WTC11 (cell line): Measurements from ENCODE around the gene CTIF. TPM values are rescaled to one million over a fixed set of nuclear protein-coding genes. Genes with fewer than 3 reads are reported as not detected.

Experiments used
- ATAC-seq: fragments of 200-7000 bp; cut with Tn5 transposase; 2 replicates; pipeline ENCODE4 v1.10.0; 2021; ENCODE audit warnings: mild to moderate bottlenecking, moderate library complexity
- CTCF ChIA-PET: fragments of 300-600 bp; sonication (Branson Sonifier 250); formaldehyde crosslinking; loops from one replicate; lab custom pipeline; 2021; ENCODE audit warnings: antibody characterized with exemption; lab: Charles Lee
- POLR2A ChIA-PET: fragments of 350-600 bp; sonication (Branson Sonifier 250); formaldehyde crosslinking; loops from one replicate; lab custom pipeline; 2021; ENCODE audit warnings: antibody characterized with exemption; lab: Charles Lee
- DNase-seq: peaks from one replicate; pipeline ENCODE4 v3.0.0; 2021; ENCODE audit warnings: low spot score
- H3K27ac Mint-ChIP-seq: 2 replicates; pipeline ENCODE4 v1.8.0; 2021; ENCODE audit warnings: mixed read lengths
- H3K27me3 Mint-ChIP-seq: 2 replicates; pipeline ENCODE4 v1.8.0; 2021; ENCODE audit warnings: low read depth, mild to moderate bottlenecking, moderate library complexity, mixed read lengths
- H3K36me3 Mint-ChIP-seq: 2 replicates; pipeline ENCODE4 v1.8.0; 2021; ENCODE audit warnings: mixed read lengths
- H3K4me1 Mint-ChIP-seq: 2 replicates; pipeline ENCODE4 v1.8.0; 2022; ENCODE audit warnings: mixed read lengths
- H3K4me3 Mint-ChIP-seq: 2 replicates; pipeline ENCODE4 v1.8.0; 2021; ENCODE audit warnings: mild to moderate bottlenecking, moderate library complexity, mixed read lengths
- H3K9me3 Mint-ChIP-seq: 2 replicates; pipeline ENCODE4 v1.8.0; 2021; ENCODE audit warnings: mixed read lengths
- ATF1 ChIP-seq: sonication (generic); formaldehyde crosslinking; IDR thresholded peaks from 2 replicates; pipeline ENCODE4 v1.8.1; 2023; ENCODE audit warnings: mild to moderate bottlenecking, moderate library complexity, missing genetic modification reagents
- CBFB ChIP-seq: sonication (generic); formaldehyde crosslinking; IDR thresholded peaks from 2 replicates; pipeline ENCODE4 v1.8.1; 2022; ENCODE audit warnings: mild to moderate bottlenecking, low read depth, missing genetic modification reagents
- CREM ChIP-seq: sonication (generic); formaldehyde crosslinking; IDR thresholded peaks from 2 replicates; pipeline ENCODE4 v1.8.1; 2022; ENCODE audit warnings: mild to moderate bottlenecking, missing genetic modification reagents, moderate library complexity
- ETV6 ChIP-seq: sonication (generic); formaldehyde crosslinking; IDR thresholded peaks from 2 replicates; pipeline ENCODE4 v1.8.1; 2022; ENCODE audit warnings: mild to moderate bottlenecking, missing genetic modification reagents
- FOXJ3 ChIP-seq: sonication (generic); formaldehyde crosslinking; IDR thresholded peaks from 2 replicates; pipeline ENCODE4 v1.9.0; 2021; ENCODE audit warnings: missing genetic modification reagents, mild to moderate bottlenecking, borderline replicate concordance
- FOXP1 ChIP-seq: sonication (generic); formaldehyde crosslinking; IDR thresholded peaks from 2 replicates; pipeline ENCODE4 v1.8.0; 2022; ENCODE audit warnings: missing genetic modification reagents, mild to moderate bottlenecking, moderate library complexity, borderline replicate concordance
- GRHL2 ChIP-seq: fragments of 250-450 bp; sonication (Bioruptor Pico); IDR thresholded peaks from 2 replicates; pipeline ENCODE4 v1.8.0; 2022; ENCODE audit warnings: mild to moderate bottlenecking, moderate library complexity; ENCODE audit not compliant: insufficient replicate concordance, severe bottlenecking
- MYBL2 ChIP-seq: sonication (generic); formaldehyde crosslinking; IDR thresholded peaks from 2 replicates; pipeline ENCODE4 v1.8.1; 2023; ENCODE audit warnings: mild to moderate bottlenecking, moderate library complexity, missing genetic modification reagents
- NFATC4 ChIP-seq: fragments of 250-450 bp; sonication (Bioruptor Pico); IDR thresholded peaks from 2 replicates; pipeline ENCODE4 v1.9.0; 2021; ENCODE audit warnings: mild to moderate bottlenecking
- NR1H2 ChIP-seq: sonication (generic); formaldehyde crosslinking; IDR thresholded peaks from 2 replicates; pipeline ENCODE4 v1.9.0; 2021; ENCODE audit warnings: mild to moderate bottlenecking, moderate library complexity, missing genetic modification reagents
- NR3C1 ChIP-seq: sonication (generic); formaldehyde crosslinking; conservative IDR thresholded peaks from 2 replicates; pipeline ENCODE4 v1.8.1; 2023; ENCODE audit warnings: low read depth, mild to moderate bottlenecking, missing genetic modification reagents
- PRRX2 ChIP-seq: fragments of 250-450 bp; sonication (Bioruptor Pico); IDR thresholded peaks from 2 replicates; pipeline ENCODE4 v1.8.0; 2021; ENCODE audit warnings: mild to moderate bottlenecking
- TEAD1 ChIP-seq: sonication (generic); formaldehyde crosslinking; IDR thresholded peaks from 2 replicates; pipeline ENCODE4 v1.8.0; 2022; ENCODE audit warnings: mild to moderate bottlenecking, missing genetic modification reagents
- TP53 ChIP-seq: sonication (generic); formaldehyde crosslinking; IDR thresholded peaks from 2 replicates; pipeline ENCODE4 v1.8.1; 2023; ENCODE audit warnings: mild to moderate bottlenecking, missing genetic modification reagents
- ZNF232 ChIP-seq: sonication (generic); formaldehyde crosslinking; IDR thresholded peaks from 2 replicates; pipeline ENCODE4 v1.8.0; 2022; ENCODE audit warnings: mild to moderate bottlenecking, missing genetic modification reagents
- ZNF263 ChIP-seq: sonication (generic); formaldehyde crosslinking; IDR thresholded peaks from 2 replicates; pipeline ENCODE4 v1.8.1; 2022; ENCODE audit warnings: low read depth, mild to moderate bottlenecking, moderate library complexity, missing genetic modification reagents
- ZNF396 ChIP-seq: fragments of 250-450 bp; sonication (Bioruptor Pico); IDR thresholded peaks from 2 replicates; pipeline ENCODE4 v1.8.0; 2021; ENCODE audit warnings: mild to moderate bottlenecking, moderate library complexity, borderline replicate concordance
- total RNA-seq: library from RNA; stranded (reverse); gene quantifications from 3 replicates; pipeline ENCODE4 v1.2.3, GENCODE V29; 2021
- TF ChIP-seq, protein P1 (sequence below): sonication (generic); formaldehyde crosslinking; IDR thresholded peaks from 2 replicates; pipeline ENCODE4 v1.8.1; 2023; ENCODE audit warnings: mild to moderate bottlenecking, missing genetic modification reagents
- TF ChIP-seq, protein P2 (sequence below): sonication (generic); formaldehyde crosslinking; conservative IDR thresholded peaks from 2 replicates; pipeline ENCODE4 v1.8.1; 2023; ENCODE audit warnings: mild to moderate bottlenecking, low read depth, missing genetic modification reagents, moderate library complexity
- TF ChIP-seq, protein P3 (sequence below): sonication (generic); formaldehyde crosslinking; IDR thresholded peaks from 2 replicates; pipeline ENCODE4 v1.8.0; 2022; ENCODE audit warnings: mild to moderate bottlenecking, missing genetic modification reagents
- TF ChIP-seq, protein P4 (sequence below): sonication (generic); formaldehyde crosslinking; IDR thresholded peaks from 2 replicates; pipeline ENCODE4 v1.8.1; 2023; ENCODE audit warnings: mild to moderate bottlenecking, missing genetic modification reagents, borderline replicate concordance

The CTIF gene
- total RNA-seq, 1 experiment from 2014 or later: 28.5 TPM

DNA sequence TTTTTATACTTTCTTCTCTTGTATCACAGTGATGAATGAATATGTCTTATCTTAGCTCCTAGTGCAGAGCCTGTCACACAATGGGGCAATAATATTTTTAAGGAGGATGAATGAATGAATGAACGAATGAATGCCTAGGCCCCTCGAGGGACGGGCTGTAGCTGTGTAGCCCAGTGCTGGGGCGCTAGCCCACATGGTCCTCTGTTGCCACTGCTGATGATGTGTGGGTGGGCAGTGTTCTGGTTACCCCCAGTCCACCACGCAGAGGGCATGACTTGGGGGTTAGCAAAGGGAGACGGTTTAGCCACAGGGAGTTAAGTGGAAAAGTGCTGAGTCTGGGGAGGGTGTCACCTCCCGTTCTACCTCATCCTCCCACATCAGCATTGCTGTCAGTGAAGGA lies 277.7 kb downstream of the CTIF start:
- ChIA-PET POLR2A (no interaction called here), CTCF (no interaction called here)
- H3K27ac Mint-ChIP-seq: no peak overlapping the region
- H3K9me3 Mint-ChIP-seq: no peaks in the 10 kb centered on the region
- TF ChIP-seq GRHL2 (CRISPR knock-in tag) (no peak), ZNF396 (CRISPR knock-in tag) (no peak), NR3C1 (CRISPR knock-in tag) (no peak), FOXJ3 (CRISPR knock-in tag) (no peak), MYBL2 (CRISPR knock-in tag) (no peak)
- TF ChIP-seq, protein P1, sequence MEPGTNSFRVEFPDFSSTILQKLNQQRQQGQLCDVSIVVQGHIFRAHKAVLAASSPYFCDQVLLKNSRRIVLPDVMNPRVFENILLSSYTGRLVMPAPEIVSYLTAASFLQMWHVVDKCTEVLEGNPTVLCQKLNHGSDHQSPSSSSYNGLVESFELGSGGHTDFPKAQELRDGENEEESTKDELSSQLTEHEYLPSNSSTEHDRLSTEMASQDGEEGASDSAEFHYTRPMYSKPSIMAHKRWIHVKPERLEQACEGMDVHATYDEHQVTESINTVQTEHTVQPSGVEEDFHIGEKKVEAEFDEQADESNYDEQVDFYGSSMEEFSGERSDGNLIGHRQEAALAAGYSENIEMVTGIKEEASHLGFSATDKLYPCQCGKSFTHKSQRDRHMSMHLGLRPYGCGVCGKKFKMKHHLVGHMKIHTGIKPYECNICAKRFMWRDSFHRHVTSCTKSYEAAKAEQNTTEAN: no peak
- TF ChIP-seq, protein P2, sequence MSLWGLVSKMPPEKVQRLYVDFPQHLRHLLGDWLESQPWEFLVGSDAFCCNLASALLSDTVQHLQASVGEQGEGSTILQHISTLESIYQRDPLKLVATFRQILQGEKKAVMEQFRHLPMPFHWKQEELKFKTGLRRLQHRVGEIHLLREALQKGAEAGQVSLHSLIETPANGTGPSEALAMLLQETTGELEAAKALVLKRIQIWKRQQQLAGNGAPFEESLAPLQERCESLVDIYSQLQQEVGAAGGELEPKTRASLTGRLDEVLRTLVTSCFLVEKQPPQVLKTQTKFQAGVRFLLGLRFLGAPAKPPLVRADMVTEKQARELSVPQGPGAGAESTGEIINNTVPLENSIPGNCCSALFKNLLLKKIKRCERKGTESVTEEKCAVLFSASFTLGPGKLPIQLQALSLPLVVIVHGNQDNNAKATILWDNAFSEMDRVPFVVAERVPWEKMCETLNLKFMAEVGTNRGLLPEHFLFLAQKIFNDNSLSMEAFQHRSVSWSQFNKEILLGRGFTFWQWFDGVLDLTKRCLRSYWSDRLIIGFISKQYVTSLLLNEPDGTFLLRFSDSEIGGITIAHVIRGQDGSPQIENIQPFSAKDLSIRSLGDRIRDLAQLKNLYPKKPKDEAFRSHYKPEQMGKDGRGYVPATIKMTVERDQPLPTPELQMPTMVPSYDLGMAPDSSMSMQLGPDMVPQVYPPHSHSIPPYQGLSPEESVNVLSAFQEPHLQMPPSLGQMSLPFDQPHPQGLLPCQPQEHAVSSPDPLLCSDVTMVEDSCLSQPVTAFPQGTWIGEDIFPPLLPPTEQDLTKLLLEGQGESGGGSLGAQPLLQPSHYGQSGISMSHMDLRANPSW (CRISPR knock-in tag): no peak
- no peaks in the 10 kb centered on the region for H3K27me3 Mint-ChIP-seq
- ATAC-seq: no peak
- H3K36me3 Mint-ChIP-seq: no peaks in the 10 kb centered on the region
- H3K4me1 Mint-ChIP-seq: no peaks in the 10 kb centered on the region
- no peak overlapping the region for H3K4me3 Mint-ChIP-seq
- DNase-seq: no peak

DNA sequence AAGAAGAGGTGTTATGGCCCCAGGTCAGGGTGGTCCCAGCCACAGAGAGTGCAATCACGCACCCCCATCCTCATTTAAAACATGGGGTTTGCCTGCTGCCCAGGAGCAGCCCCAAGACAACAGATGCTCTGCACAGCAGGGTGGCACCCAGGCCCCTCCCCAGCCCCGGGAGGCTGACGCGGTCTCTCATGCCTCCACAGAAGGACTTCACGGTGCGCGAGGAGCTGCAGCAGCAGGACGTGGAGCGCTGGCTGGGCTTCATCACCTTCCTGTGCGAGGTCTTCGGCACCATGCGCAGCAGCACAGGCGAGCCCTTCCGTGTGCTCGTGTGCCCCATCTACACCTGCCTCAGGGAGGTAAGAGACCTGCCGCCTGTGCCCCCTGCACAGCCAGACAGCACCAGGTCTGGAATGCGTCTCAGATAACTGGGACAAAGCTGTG lies 278.2 kb downstream of the CTIF start:
- H3K36me3 Mint-ChIP-seq: no peaks in the 10 kb centered on the region
- no peaks in the 10 kb centered on the region for H3K9me3 Mint-ChIP-seq
- H3K4me1 Mint-ChIP-seq: no peaks in the 10 kb centered on the region
- ATAC-seq: no peak
- H3K27me3 Mint-ChIP-seq: no peaks in the 10 kb centered on the region
- DNase-seq: peak; percentile 12
- CTCF ChIA-PET: no interaction called here
- H3K4me3 Mint-ChIP-seq: no peak overlapping the region
- H3K27ac Mint-ChIP-seq: no peak overlapping the region
- POLR2A ChIA-PET: interaction anchor here (0.7 kb wide), 1 partner anchor 52 kb away, joined by 3 read pairs; no protein-coding TSS in a partner anchor
- TF ChIP-seq NR1H2 (CRISPR knock-in tag) (no peak), ZNF263 (CRISPR knock-in tag) (no peak), FOXP1 (0 out of 2 replicates have a peak, but pooled peaks have one; percentile 17)

DNA sequence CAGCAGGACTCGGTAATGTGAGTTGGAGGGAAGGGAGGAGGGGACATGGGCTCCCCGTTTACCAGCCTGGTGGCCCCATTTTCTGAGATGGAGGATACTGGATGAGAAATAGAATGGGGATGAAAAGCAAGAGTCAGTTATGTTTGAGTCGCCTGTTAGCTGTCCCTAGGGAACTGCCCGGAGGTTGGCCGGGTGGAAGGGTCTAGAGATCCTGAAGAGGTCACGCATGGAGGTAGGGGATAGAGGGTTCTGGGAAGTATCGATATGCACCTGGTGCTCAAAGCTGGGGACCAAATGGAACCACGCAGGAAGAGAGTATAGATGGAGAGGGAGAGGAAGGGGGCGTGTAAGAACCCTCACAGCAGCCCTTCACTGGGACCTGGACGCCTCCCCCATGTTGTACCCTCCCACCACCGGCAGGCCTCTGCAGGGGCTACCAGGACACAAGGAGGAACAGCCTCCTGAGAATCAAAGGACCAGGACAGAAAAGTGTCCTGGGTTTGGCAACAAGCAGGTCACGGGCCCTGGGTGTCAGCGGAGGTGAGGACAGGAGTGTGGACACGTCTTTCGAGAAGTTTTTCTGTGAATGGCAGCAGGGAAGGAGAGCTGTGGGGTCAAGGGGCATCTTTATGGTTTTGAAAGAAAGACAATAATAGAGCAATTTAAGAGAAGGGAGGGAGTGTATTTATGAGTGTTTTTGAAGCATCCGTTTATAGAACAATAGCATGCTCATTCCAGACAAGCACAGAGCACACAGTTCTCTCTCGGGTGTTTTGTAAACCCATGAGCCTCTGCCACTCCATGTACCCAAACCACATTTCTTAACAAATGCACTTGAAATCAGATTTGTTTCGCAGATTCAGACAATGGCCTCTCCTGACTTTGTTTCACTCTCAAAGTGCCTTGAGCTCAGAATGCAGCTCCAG lies 279.8 kb downstream of the CTIF start:
- DNase-seq: peak; percentile 4
- POLR2A ChIA-PET: no interaction called here
- Mint-ChIP-seq H3K27me3 (no peaks in the 10 kb centered on the region), H3K4me1 (no peaks in the 10 kb centered on the region), H3K27ac (no peak overlapping the region), H3K36me3 (0 out of 2 replicates have a peak, but pooled peaks cover 7% of the 10 kb centered on the region), H3K9me3 (peaks cover 9% of the 10 kb centered on the region), H3K4me3 (no peak overlapping the region)
- CTCF ChIA-PET: interaction anchor here (1.0 kb wide), 1 partner anchor 224 kb away, joined by 6 read pairs; no protein-coding TSS in a partner anchor
- no peak for ATAC-seq
- TF ChIP-seq ZNF263 (CRISPR knock-in tag): no peak
- TF ChIP-seq, protein P3, sequence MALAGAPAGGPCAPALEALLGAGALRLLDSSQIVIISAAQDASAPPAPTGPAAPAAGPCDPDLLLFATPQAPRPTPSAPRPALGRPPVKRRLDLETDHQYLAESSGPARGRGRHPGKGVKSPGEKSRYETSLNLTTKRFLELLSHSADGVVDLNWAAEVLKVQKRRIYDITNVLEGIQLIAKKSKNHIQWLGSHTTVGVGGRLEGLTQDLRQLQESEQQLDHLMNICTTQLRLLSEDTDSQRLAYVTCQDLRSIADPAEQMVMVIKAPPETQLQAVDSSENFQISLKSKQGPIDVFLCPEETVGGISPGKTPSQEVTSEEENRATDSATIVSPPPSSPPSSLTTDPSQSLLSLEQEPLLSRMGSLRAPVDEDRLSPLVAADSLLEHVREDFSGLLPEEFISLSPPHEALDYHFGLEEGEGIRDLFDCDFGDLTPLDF (CRISPR knock-in tag): no peak
- TF ChIP-seq PRRX2 (CRISPR knock-in tag): no peak
- TF ChIP-seq TEAD1 (CRISPR knock-in tag): no peak
- TF ChIP-seq NFATC4 (CRISPR knock-in tag): no peak
- TF ChIP-seq, protein P4, sequence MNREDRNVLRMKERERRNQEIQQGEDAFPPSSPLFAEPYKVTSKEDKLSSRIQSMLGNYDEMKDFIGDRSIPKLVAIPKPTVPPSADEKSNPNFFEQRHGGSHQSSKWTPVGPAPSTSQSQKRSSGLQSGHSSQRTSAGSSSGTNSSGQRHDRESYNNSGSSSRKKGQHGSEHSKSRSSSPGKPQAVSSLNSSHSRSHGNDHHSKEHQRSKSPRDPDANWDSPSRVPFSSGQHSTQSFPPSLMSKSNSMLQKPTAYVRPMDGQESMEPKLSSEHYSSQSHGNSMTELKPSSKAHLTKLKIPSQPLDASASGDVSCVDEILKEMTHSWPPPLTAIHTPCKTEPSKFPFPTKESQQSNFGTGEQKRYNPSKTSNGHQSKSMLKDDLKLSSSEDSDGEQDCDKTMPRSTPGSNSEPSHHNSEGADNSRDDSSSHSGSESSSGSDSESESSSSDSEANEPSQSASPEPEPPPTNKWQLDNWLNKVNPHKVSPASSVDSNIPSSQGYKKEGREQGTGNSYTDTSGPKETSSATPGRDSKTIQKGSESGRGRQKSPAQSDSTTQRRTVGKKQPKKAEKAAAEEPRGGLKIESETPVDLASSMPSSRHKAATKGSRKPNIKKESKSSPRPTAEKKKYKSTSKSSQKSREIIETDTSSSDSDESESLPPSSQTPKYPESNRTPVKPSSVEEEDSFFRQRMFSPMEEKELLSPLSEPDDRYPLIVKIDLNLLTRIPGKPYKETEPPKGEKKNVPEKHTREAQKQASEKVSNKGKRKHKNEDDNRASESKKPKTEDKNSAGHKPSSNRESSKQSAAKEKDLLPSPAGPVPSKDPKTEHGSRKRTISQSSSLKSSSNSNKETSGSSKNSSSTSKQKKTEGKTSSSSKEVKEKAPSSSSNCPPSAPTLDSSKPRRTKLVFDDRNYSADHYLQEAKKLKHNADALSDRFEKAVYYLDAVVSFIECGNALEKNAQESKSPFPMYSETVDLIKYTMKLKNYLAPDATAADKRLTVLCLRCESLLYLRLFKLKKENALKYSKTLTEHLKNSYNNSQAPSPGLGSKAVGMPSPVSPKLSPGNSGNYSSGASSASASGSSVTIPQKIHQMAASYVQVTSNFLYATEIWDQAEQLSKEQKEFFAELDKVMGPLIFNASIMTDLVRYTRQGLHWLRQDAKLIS (CRISPR knock-in tag): no peak
- no peak for TF ChIP-seq ZNF232 (CRISPR knock-in tag)
- no peak for TF ChIP-seq CBFB
- TF ChIP-seq MYBL2 (CRISPR knock-in tag): no peak
- no peak for TF ChIP-seq ATF1 (CRISPR knock-in tag)
- no peak for TF ChIP-seq ETV6
- no peak for TF ChIP-seq CREM (CRISPR knock-in tag)
- TF ChIP-seq TP53 (CRISPR knock-in tag): no peak
